HG02798 (cell line): ENCODE measurements around the gene FAM187B.
"Not testable (repeated sequence)": the region's sequence is repeated elsewhere in the genome, so short reads cannot be mapped to it uniquely, and the experiment has no call there.

Experiments used
- ATAC-seq: cut with Tn5 transposase; IDR thresholded peaks from one replicate; pipeline ENCODE4 v1.9.1; 2021; ENCODE audit warnings: mild to moderate bottlenecking; ENCODE audit not compliant: unreplicated experiment, poor library complexity

FAM187B gene

GRCh38 chr19:35216016-35216832 is 12.3 kb downstream of the FAM187B start:
- ATAC-seq = no peak

GRCh38 chr19:35214766-35215422 is 13.6 kb downstream of the FAM187B start:
- ATAC-seq = no peak

DNA sequence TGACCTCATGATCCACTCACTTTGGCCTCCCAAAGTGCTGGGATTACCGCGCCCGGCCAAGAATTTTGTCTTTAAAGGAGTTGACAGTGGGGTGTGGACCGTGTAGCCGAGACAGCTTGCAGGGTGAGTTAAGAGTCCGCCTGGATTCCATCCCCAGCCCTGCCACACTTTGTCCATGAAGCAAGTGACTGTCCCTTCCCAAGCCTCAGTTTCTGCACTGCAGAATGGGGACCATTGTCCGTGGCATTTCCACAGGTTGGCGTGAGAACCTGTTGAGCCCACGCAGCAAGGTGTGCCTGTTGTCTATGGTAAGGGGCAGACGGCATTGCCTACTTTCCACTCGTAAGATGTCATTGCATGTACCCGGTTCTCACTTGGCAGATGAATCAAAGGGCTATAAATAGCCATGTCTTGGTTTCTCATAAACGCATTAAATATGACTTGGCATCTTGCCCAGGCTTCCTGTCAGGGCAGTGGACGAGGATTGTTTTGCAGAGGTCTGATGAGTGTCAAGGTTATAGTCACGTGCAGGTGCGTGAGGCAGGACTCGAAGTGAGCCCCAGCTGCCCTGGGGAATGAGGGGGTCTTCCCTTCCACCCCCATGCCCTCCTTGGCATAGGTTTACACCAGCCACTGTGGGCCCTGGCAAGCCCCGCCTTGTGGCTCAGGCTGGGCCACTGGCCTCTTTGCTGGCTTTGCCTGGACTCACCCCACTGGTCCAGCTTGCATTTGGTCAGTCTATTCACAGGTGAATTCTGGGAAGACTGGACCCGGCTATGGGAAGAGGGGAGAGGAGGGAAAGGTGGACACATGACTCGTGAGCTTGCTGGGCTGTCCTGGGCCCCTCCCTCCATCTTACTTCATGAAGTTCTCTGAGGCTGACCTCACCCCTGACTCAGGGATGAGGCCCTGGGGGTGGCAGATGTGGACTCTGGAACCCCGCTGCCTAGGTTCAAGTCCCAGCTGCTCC is 14.6 kb downstream of the FAM187B start:
- ATAC-seq = peak; percentile 56

- ATAC-seq = no peak
Measured at GRCh38 chr19:35212241-35212640, 16.3 kb downstream of the FAM187B start.

GRCh38 chr19:35211545-35212230 is 16.9 kb downstream of the FAM187B start:
- ATAC-seq = no peak

GRCh38 chr19:35209646-35210045 is 18.9 kb downstream of the FAM187B start:
- no peak for ATAC-seq

DNA sequence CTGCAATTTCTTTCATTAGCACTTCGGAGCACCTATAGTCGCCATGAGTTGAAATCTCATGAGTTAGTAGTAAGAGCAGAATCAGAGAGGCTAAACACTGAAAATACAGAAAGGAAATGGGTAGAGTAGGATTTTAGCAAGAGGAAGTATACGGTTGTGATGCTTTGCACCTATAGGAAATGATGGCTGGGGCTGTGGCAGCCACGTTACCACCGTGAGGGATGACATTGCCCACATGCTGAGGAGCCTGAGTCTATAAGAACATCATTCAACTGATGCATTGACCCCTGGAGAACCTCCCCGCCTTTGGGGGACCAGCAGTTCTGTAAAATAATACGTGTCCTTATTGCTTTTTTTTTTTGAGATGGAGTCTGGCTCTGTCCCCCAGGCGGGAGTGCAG is 20.4 kb downstream of the FAM187B start:
- ATAC-seq = no peak

- no peak for ATAC-seq
Measured at GRCh38 chr19:35207391-35207871, 21.1 kb downstream of the FAM187B start.

DNA sequence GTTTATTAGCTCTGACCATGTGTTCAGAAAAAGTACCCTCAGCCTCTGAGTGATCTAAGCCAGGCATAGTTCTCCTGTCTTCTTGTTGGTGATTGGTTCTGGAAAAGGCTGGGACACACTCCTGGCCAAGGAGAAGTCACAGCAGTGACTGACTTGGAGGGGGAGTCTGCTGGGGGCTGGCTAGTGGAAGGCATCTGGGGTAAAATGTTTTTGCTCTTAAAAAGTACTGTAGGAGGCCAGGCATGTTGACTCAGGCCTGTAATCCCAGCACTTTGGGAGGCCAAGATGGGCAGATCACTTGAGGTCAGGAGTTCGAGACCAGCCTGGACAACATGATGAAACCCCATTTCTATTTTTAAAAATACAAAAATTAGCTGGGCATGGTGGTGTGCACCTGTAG is 21.7 kb downstream of the FAM187B start:
- no peak for ATAC-seq

DNA sequence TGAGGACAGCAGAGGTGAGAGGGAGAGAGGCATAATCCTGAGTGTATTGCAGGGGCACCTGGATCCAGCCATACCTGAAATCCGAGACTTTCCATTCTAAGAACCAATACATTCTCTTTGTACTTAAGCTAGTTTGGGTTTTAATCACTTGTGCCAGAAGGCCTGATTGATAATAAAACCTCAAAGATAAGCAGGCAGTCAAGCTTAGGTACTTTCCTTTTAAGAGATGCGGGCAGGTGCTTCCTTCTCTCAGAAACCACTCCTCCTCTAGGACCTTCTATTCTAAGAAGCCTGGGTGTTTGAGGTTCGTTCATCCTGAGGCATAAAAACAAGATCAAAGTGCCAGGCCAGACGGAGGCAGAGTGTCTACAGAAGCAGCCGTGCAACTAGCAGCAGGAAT is 22.2 kb downstream of the FAM187B start:
- ATAC-seq = no peak

GRCh38 chr19:35205733-35206323 is 22.7 kb downstream of the FAM187B start:
- ATAC-seq = no peak

- peak; percentile 87 for ATAC-seq
Measured at GRCh38 chr19:35204799-35205732, 23.5 kb downstream of the FAM187B start.

DNA sequence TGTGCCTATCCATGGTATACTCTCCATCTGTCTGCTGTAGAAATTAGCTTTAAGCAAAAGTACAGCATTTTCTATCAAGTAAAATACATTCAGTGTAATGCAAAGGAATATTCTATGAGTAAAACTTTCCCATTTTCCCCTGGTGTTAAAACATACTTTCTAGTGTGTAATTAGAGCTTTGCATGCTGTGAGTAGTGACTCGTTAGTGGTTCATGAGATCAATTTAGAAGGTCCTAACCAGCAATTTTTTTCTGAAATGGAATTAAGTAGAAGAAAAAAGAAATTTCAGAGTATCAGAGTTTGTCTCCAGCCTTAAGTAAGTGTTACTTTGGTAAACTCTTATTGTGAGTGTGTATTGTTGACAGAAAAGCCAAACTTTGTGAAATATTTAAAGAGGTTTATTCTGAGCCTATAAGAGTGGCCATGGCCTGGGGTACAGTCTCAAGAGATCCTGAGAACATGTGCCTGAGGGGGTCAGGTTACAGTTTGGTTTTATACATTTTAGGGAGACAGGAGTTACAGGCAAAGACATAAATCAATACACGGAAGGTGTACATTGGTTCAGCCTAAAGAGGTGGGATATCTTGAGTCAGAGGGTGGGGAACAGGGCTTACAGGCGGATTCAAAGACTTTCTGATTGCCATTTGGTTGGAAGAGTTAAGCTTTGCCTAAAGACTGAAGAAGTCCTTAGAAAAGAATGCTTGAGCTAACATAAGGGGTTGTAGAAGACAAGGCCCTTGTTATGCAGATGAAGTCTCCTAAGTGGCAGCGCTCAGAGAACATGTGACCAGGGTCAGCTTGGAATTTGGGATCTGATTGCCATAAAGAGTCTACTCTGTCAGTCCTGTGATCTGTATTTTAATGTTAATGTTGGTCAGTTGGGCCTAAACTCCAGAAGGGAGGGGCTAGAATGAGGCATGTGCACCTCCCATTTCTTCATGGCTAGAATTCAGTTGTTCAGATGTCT is 25.5 kb downstream of the FAM187B start:
- ATAC-seq = no peak

DNA sequence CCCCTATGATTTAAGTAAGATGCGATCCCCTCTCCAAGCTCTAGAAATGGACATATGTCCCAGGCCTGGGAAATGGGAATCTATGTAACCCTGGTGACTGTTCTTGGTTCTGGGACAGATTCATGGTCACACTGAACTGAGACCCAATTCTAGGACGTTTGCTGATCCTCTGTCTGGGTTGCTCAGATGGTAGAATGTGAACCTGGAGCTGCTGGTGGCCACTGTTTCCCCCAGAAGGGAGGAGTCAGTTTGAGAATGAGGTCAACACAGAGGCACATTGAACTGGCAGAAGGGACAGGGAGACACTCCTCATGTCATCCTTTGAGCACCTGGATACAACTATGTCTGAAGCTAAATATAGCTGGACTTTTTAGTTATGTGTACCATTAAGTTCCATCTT is 29.1 kb downstream of the FAM187B start:
- no peak for ATAC-seq

- not testable (repeated sequence) for ATAC-seq
Measured at GRCh38 chr19:35196861-35197260, 31.7 kb downstream of the FAM187B start.

DNA sequence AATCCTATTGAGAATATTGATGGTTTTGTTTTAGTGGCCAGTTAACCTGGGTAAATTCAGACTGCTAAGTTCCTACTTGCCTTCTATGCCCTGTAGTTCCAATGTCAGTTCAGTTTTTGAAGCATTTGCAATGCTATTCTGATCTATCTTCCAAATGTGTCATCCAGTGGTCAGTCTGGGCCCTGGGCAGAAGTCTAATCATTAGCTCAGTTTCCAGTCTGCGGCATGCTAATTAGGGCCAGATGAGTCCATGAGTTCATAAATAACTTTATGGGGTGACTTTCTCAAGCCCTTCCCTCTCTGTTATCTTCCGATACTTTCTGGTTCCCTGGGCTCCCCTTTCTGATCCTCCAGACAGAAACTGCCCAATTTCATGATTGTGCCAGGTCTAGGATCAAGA is 32.7 kb downstream of the FAM187B start:
- ATAC-seq = no peak
